HG02938 (cell line): Measurements from ENCODE around the gene PYDC1.
"Not testable (repeated sequence)": the region's sequence is repeated elsewhere in the genome, so short reads cannot be mapped to it uniquely, and the experiment has no call there.

Source experiments
- ATAC-seq: cut with Tn5 transposase; IDR thresholded peaks from one replicate; pipeline ENCODE4 v1.9.1; 2021; ENCODE audit warnings: mild to moderate bottlenecking, moderate library complexity; ENCODE audit not compliant: unreplicated experiment

The PYDC1 gene

DNA sequence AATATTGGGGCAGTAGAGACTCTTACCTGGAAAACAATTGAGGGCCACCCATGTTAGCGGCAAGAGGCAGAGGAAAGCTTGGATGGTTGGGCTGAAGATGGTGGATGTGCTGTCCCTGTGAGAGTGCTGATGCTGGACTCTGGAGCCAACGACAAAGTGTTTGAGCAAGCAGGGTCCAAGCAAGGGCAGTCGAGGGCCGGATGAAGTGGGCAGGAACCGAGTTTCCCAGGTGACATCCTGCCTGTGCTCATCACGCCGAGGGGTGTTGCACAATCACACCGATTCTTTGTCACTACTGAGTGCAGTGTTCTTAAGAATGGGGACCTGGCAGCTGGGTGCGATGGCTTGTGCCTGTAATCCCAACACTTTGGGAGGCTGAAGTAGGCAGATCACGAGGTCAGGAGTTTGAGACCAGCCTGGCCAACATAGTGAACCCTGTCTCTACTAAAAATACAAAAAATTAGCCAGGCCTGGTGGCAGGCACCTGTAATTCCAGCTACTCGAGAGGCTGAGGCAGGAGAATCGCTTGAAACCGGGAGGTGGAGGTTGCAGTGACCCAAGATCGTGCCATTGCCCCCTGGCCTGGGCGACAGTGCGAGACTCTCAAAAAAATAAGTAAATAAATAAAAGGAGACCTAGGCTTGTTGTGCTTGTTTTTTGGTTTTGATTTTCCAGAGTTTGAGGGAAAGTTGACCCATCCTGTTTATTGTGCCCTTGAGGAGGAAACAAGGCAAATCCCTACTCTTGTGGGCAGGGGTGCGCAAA is 20.4 kb downstream of the PYDC1 start:
- ATAC-seq, result no peak

DNA sequence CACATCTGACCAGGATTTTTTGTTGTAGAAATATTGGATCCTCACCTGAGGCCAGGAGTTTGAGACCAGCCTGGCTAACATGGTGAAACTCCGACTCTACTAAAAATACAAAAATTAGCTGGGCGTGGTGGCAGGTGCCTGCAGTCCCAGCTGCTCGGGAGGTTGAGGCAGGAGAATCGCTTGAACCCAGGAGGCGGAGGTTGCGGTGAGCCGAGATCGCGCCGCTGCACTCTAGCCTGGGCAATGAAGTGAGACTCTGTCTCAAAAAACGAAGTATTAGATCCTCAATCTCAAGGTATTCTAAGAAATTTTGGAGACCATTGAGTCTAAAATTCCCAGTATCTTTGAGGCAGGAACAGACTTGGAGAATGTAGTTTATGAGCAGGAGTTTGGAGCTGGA is 21.1 kb downstream of the PYDC1 start:
- not testable (repeated sequence) for ATAC-seq

DNA sequence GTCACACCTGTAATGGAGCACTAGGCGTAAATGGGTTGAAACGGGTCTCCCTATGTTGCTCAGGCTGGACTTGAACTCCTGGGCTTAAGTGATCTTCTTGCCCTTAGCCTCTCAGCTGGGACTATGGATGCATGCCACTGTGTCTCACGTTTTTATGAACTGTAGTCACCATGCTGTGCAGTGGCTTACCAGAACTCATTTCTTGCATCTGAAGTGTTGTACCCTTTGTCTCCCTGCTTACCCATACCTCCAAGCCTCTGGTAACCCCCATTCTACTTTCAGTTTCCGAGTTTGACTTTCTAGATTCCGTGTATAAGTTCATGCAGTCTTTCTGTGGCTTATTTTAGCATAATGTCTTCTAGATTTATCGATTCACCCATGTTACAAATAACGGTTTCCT is 22.0 kb downstream of the PYDC1 start:
- no peak for ATAC-seq

DNA sequence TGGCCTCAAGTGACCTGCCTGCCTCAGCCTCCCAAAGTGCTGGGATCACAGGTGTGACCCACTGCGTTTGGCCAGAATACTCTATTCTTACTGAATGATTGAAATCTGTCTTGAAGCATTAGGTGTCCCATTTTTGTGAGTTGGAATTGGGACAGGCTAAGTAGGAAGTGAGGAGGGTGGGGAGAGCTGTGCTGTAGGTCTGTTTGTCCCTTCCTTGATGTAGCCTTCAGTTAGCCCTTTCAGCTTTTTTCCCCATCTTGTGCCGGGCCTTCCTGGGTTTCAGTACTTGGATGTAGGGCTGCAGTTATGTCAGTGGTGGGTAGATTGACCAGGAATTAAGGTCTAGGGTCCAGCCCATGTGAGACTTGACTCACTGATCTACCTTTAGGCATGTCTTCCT is 23.1 kb downstream of the PYDC1 start:
- no peak for ATAC-seq

DNA sequence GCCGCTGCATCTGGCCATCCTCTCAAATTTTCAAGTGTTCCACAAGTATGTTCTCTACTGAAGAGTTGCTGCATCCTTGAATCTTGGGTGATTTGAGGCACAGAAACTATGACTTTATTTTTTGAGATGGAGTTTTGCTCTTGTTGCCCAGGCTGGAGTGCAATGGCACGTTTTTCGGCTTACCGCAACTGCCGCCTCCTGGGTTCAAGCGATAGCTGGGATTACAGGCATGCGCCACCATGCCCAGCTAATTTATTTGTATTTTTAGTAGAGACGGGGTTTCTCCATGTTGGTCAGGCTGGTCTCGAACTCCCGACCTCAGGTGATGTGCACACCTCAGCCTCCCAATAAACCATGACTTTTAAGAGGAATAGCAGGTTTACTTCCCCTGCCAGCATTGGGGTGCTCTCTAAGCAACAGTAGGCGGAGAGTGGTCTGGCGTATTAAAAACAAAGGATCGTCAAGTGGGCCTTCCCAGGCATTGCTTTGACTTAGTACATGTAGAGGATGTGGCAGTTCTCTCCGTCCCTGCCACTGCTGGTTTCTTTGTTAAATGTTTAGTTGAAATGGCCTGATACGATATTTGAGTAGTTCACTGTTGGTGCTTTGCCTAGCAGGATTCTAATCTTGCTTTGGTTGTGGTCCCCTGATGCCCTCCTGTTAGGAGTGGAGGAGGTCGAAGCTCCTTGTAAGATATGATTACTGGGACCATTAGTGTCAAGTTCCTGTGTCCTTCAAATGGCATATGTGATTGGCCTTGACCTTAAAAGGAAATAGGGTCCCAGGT is 23.9 kb downstream of the PYDC1 start:
- no peak for ATAC-seq

DNA sequence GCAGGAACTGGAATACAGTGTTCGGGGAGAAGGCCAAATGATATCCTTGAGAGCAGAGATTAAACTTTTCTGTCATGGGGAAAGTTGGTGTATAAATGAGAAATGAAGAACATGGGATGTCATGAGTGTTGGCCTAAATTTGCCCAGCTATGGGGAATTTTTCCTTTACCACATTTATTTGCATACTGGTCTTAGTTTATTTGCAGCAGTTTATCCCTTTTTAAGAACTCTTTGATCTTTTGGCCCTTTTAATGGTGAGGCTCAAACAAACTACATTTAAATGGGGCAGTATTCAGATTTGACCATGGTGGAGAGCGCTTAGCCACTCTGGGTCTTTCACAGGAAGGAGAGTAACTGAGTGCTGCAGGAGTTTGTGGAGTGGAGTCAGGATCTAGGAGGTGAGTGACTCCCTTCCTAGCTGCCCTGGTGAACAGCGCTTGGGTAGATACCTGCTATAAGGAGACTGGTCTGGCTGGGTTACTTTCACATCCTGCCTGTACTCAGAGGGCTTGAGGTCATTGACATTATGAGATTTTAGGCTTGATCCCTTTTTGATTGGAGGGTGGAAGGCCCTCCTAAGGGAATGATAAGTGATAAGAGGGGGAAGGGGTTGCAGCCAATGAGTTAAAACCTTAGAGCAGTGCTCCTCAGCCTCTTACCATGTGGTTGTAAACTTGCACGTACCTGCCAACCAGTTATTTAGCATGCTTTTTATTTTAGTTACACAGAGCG is 25.1 kb downstream of the PYDC1 start:
- ATAC-seq, result no peak

DNA sequence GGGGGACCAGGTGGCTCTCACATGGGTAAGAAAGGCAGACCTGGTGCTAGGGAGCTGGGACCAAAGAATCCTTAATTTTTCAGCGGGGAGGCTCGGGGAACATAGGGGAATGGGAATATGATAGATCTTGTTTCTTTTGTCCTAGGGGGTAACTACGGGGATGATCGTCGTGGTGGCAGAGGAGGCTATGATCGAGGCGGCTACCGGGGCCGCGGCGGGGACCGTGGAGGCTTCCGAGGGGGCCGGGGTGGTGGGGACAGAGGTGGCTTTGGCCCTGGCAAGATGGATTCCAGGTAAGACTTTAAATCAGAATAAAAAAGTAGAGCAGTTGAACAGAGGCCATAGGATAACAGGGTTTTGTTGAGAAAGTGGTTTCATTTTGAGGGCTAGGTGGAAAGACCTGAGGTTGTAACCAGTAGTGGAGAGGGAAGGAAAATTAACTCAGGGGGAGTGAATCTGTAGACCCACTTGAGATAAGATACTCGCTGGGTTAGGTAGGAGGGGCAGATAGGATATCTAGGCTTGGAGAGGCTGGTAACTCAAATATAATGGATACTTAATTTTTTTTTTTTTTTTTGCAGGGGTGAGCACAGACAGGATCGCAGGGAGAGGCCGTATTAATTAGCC is 26.0 kb downstream of the PYDC1 start:
- ATAC-seq, result no peak

DNA sequence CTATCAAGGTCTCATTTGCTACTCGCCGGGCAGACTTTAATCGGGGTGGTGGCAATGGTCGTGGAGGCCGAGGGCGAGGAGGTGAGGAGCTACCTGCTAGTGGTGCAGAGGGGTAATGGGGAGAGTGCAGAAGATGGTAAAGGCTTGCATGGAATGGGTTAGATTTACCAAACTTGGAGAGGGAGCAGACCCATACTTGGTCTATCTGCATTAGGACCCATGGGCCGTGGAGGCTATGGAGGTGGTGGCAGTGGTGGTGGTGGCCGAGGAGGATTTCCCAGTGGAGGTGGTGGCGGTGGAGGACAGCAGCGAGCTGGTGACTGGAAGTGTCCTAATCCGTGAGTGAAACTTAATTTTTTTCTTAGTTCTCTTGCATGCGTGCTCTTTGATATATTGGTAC is 26.9 kb downstream of the PYDC1 start:
- ATAC-seq, result no peak

DNA sequence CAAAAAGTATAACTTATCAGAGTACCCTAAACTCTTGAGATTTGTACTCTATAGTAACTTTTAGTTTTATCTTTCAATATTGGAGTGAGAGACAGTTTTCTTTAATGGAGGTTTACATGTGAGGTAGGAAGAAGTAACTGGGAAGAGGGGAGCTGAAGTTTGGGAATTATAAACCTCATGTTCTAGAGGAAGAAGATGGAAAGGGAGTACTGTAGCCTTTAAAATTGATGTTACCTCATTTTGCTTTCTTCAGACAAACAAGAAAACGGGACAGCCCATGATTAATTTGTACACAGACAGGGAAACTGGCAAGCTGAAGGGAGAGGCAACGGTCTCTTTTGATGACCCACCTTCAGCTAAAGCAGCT is 27.5 kb downstream of the PYDC1 start:
- ATAC-seq, result no peak

DNA sequence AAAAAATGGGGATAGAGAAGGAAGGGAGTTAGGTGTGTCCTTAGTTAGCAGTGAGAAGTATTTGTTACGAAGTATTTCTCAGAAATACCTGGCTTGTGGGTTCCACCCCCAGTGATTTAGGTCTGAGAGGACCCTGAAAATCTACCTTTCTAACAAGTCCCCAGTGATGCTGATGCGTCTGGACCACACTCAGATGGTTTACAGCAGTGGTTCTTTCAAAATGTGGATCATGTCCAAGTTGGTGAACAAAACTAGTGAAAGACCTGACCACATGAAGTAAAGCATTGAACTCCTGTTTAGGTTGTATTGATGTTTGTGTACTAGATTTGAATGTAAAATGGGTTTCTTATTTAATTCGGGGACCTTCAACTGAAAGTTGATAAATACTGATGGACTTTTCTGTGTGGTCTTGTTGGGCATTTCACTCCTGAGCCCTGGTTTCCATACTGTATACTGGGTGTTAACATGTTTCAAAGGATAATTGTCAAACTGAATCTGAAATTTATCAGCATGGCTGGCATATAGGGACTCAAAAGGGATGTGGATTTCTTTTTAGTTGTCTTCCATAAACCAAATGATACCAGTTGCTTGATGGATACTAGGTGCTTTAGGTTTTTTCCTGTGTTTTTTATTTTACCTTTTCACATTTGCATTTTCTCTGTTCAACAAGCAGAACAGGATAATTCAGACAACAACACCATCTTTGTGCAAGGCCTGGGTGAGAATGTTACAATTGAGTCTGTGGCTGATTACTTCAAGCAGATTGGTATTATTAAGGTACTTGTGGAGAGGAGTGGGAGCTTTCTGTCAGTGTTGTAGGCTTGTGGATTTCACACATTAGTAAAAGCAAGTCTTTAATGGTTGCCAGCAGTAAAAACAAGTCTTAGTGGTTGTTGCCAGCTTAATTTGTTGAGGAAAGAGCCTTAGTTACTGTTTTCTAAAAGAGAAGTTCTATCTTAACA is 28.2 kb downstream of the PYDC1 start:
- ATAC-seq, result no peak

DNA sequence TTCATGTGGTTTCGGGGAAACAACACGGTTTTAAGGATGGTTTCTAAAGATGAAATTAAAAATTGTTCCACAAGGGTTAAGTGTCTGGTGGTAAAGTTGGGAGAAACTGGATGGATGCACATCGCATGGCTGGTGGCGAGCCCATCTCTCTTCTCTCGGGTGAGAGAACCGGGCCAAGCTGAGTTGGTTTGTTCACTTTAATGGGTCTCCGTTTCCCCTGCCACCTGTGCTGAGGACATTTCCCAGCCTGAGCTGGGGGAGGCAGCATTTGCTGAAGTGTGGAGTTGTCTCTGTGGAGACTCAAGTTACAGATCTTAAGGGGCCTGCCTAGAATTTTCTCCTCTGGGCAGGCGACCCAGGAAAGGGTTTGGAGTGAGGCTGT is 29.1 kb downstream of the PYDC1 start:
- ATAC-seq, result no peak

DNA sequence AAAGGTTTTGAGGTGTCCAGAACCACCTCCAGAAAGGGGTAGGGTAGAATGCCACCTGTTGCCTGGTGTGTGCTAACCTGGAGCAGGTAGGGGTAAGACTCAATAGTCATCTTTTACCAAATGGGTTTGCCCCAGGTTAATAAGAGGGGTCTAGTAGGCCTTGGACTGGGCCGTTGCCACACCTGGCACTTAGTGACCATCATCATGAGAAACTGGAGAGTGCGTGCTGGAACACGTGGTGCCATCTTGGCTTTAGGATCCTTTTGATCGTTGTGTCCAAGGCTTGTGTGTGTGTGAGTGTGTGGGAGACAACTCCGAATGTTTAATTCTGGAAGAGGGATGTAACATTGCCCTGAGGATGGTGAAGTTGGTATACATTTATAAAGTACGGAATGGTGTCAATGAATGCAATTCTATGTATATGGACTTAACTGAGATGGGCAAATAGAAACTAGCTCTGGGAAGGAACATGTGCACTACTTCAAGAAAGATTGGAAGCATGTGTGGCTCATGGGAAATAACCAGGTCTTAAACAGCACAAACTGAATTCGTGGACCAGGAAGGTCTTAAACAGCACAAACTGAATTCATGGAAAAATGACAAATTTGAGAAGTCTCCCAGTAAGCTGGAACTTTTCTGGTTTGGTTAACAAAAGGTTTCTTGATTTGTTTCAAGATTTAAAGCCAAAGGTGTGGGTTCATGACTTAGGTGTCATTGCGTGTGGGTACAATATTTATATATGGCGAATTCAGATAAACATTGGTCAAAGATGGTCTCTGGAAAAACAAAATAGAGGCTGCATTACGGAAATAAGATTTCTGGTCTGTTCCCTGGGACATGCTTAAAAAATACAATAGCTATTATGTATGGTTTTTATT is 29.8 kb downstream of the PYDC1 start:
- no peak for ATAC-seq

DNA sequence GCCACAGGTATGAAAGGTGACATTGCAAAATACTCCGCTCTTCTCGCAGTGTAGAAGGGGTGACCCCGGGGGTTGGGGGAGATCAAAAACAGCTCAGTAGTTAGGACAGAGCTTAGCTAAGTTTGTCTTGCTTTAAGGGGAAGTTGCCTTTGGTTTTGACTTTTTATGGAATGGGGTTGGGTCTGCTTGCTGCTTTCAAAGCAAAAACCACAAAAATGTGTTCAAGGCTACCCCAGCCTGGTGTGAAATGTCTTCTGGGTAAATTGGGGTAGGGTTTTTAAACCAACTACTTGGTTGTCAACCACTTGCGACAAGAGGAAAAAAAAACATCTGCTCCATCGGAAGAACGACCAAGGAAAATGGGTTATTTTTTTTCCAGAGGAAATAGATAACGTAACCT is 30.8 kb downstream of the PYDC1 start:
- ATAC-seq, result no peak

DNA sequence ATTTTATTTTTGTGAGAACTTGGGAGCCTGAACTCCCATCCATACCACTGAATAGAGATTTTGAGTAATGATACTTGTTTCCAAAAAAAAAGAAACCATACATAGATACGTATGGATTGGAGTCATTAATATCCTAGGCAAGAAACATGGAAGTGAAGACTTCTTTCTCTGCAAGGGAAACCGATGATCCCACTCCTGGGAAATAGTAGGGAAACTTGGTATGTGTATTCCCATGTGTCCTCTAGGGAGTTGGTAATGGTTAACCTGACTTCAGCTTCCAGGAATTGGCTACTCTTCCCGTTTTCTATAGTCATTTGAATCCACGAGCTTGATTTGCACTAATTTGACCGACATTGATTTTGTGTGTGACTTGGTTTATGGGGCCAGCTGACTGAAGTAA is 31.6 kb downstream of the PYDC1 start:
- ATAC-seq, result no peak

DNA sequence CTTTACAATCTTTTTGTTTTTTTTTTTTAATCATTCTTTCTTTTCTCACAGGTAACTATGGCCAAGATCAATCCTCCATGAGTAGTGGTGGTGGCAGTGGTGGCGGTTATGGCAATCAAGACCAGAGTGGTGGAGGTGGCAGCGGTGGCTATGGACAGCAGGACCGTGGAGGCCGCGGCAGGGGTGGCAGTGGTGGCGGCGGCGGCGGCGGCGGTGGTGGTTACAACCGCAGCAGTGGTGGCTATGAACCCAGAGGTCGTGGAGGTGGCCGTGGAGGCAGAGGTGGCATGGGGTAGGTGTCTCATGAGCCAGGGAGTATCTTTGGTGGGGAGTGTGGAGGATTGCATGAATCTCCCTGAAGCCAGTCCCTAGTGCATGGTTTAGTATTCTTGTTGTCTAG is 32.0 kb downstream of the PYDC1 start:
- ATAC-seq, result no peak

DNA sequence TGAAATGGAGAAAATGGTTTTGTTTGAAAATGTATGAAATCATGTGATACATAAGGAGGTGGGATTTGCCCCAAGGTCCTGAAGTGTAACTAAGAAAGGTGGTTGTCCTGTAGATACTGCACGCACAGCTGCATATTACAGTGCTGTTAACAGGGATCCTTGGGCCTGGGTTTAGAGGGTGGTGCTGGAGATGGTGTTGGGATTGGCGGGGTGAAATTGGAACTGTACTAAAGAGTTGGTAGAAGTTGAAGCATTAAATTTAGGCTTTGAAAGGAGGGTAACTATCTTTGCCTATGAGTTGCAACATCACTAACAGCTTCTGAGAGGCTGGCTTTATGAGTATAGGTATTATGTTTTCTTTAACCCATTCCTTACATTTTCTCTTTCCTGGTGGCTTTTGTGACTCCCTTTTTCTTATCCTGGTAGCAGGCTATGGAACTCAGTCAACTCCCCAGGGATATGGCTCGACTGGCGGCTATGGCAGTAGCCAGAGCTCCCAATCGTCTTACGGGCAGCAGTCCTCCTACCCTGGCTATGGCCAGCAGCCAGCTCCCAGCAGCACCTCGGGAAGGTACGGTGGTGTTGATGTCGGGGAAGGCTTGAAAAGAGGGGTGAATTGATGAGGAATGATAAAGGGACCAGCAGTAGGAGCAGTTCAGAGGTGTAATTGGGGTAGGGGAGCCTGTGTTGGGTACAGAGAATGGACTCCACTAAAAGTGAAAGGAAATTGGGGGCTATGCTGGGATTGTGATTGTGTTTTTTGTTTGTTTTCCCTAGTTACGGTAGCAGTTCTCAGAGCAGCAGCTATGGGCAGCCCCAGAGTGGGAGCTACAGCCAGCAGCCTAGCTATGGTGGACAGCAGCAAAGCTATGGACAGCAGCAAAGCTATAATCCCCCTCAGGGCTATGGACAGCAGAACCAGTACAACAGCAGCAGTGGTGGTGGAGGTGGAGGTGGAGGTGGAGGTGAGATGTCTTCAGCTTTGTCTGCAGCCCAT is 33.2 kb downstream of the PYDC1 start:
- ATAC-seq, result no peak

DNA sequence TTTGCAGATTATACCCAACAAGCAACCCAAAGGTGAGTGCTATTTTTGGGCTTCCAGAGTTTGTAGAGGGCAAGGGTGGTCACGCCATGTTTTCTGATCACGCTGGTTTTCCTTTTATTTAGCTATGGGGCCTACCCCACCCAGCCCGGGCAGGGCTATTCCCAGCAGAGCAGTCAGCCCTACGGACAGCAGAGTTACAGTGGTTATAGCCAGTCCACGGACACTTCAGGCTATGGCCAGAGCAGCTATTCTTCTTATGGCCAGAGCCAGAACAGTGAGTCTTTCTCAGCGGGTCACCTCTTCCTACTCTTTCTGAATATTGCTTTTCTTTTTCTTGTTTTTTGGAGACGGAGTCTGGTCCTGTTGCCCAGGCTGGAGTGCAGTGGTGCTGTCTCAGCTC is 34.5 kb downstream of the PYDC1 start:
- ATAC-seq, result no peak
